Colonic mucosa (tissue), 4 donors: ENCODE measurements around the gene AGRN. TPM values are rescaled to one million over a fixed set of nuclear protein-coding genes. Genes with fewer than 3 reads are reported as not detected.
"Not testable (repeated sequence)": the region's sequence is repeated elsewhere in the genome, so short reads cannot be mapped to it uniquely, and the experiment has no call there.

Experiments
- DNase-seq: peaks from one replicate; pipeline ENCODE4 v3.0.0-alpha.2; 2020
- H3K27ac ChIP-seq: fragments of 200-600 bp; one replicate; pipeline ENCODE4 v1.8.0; 2021
- H3K27me3 ChIP-seq: fragments of 200-600 bp; one replicate; pipeline ENCODE4 v1.8.0; 2021
- H3K36me3 ChIP-seq: fragments of 200-600 bp; one replicate; pipeline ENCODE4 v1.8.0; 2021
- H3K4me1 ChIP-seq: fragments of 200-600 bp; one replicate; pipeline ENCODE4 v1.8.0; 2021; ENCODE audit warnings: mild to moderate bottlenecking
- H3K4me3 ChIP-seq: fragments of 200-600 bp; one replicate; pipeline ENCODE4 v1.8.0; 2021
- H3K9ac ChIP-seq, 2 donors: one replicate each; pipeline ENCODE4 v1.7.0; 2013; ENCODE audit warnings: control low read depth in 2 of 2, low read depth in 2 of 2, low read length in 2 of 2
- H3K9me3 ChIP-seq: fragments of 200-600 bp; one replicate; pipeline ENCODE4 v1.8.0; 2021
- intact Hi-C: fragments of 100-400 bp; cut with DNase I; formaldehyde crosslinking; loops from one replicate; pipeline ENCODE4 v1.14.1; 2022
- total RNA-seq, 2 donors: library from RNA; stranded (reverse); fragmentation: NEBNext Ultra II Directional in 1 of 2; extraction: Animal tissue kit (Norgen Biotek cat#: 25700) in 1 of 2; gene quantifications; one replicate each; pipeline ENCODE4 v1.2.1, GENCODE V29; 2021
- TF ChIP-seq, protein P1 (sequence below): fragments of 200-600 bp; IDR thresholded peaks from one replicate; pipeline ENCODE4 v1.8.0; 2022; ENCODE audit warnings: antibody characterized with exemption, mild to moderate bottlenecking
- donor health status: healthy.
- donor health status: DM: no; HTN: no; CAD: no.
- donor health status: DM: no; HTN: no; CAD: no.

Gene AGRN
- total RNA-seq, 2 donors from 2014 or later = 68.1 to 106 TPM

DNA sequence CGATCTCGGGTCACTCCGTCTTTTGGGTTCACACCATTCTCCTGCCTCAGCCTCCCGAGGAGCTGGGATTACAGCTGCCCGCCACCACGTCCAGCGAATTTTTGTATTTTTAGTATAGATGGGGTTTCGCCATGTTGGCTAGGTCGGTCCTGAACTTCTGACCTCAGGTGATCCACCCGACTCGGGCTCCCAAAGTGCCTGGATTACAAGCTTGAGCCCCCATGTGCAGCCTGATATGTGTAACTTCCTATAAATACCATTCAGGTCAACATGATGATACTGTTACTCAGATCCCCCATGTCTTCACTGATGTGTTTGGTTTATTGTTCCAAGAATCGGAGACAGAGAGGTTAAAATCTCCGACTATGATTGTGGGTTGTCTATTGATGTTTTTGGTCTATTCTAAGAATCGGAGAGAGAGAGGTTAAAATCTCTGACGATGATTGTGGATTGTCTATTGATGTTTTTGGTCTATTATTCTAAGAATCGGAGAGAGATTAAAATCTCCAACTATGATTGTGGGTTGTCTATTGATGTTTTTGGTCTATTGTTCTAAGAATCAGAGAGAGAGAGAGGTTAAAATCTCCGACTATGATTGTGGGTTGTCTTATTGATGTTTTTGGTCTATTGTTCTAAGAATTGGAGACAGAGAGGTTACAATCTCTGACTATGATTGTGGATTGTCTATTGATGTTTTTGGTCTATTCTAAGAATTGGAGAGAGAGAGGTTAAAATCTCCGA, 78.9 kb downstream of the AGRN start:
- H3K4me1 ChIP-seq = no peaks in the 10 kb centered on the region

DNA sequence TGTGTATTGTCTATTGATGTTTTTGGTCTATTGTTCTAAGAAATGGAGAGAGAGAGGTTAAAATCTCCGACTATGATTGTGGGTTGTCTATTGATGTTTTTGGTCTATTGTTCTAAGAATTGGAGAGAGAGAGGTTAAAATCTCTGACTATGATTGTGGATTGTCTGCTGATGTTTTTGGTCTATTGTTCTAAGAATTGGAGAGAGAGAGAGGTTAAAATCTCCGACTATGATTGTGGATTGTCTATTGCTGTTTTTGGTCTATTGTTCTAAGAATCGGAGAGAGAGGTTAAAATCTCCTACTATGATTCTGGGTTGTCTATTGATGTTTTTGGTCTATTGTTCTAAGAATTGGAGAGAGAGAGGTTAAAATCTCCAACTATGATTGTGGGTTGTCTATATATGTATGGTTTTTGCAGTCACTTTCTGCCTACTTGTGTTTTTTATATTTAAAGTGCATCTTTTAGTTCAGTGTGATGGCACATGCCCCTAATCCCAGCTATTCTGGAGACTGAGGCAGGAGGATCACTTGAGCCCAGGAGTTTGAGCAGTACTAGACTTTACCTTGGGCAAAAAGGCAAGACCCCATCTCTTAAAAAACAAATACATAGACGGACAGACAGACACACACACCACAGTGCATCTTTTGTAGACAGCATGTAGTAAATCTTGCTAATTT, 79.7 kb downstream of the AGRN start:
- H3K9ac ChIP-seq = no peak overlapping the region
- H3K4me3 ChIP-seq = no peak overlapping the region
- H3K4me1 ChIP-seq = no peaks in the 10 kb centered on the region
- intact Hi-C loops = no loop called here
- no peaks in the 10 kb centered on the region for H3K9me3 ChIP-seq
- no peaks in the 10 kb centered on the region for H3K36me3 ChIP-seq
- no peak overlapping the region for H3K27ac ChIP-seq
- no peak for DNase-seq
- TF ChIP-seq, protein P1, sequence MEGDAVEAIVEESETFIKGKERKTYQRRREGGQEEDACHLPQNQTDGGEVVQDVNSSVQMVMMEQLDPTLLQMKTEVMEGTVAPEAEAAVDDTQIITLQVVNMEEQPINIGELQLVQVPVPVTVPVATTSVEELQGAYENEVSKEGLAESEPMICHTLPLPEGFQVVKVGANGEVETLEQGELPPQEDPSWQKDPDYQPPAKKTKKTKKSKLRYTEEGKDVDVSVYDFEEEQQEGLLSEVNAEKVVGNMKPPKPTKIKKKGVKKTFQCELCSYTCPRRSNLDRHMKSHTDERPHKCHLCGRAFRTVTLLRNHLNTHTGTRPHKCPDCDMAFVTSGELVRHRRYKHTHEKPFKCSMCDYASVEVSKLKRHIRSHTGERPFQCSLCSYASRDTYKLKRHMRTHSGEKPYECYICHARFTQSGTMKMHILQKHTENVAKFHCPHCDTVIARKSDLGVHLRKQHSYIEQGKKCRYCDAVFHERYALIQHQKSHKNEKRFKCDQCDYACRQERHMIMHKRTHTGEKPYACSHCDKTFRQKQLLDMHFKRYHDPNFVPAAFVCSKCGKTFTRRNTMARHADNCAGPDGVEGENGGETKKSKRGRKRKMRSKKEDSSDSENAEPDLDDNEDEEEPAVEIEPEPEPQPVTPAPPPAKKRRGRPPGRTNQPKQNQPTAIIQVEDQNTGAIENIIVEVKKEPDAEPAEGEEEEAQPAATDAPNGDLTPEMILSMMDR = no peak
- no peaks in the 10 kb centered on the region for H3K27me3 ChIP-seq

More for the DNA sequence above, 78.9 kb downstream of the AGRN start:
- Histone ChIP-seq H3K36me3 (no peaks in the 10 kb centered on the region), H3K27me3 (no peaks in the 10 kb centered on the region), H3K27ac (no peak overlapping the region), H3K9me3 (no peaks in the 10 kb centered on the region), H3K9ac (no peak overlapping the region), H3K4me3 (no peak overlapping the region)
- intact Hi-C loops = no loop called here
- TF ChIP-seq, protein P1 = no peak
- no peak for DNase-seq

DNA sequence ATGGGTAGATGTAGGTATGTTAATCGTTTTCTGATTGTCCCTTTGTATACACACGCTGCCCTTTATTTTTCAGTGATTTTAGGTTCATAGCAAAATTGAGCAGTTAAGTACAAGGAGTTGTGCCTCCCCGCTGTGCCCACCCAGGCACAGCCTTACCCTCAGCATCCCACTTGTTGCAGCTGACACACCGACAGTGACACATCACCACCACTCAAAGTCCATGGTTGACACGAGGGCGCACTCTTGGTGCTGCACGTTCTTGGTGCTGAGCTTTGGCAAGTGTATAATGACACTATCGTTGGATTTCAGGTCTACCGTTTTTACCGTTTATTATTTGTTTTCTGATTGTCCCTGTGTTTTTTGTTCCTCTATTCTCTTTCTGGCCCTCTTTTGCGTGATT, 80.4 kb downstream of the AGRN start:
- Histone ChIP-seq H3K27me3 (no peaks in the 10 kb centered on the region), H3K36me3 (no peaks in the 10 kb centered on the region), H3K9me3 (no peaks in the 10 kb centered on the region), H3K4me1 (no peaks in the 10 kb centered on the region), H3K9ac (no peak overlapping the region), H3K27ac (no peak overlapping the region), H3K4me3 (no peak overlapping the region)
- TF ChIP-seq, protein P1 = no peak
- intact Hi-C loops = no loop called here
- no peak for DNase-seq

DNA sequence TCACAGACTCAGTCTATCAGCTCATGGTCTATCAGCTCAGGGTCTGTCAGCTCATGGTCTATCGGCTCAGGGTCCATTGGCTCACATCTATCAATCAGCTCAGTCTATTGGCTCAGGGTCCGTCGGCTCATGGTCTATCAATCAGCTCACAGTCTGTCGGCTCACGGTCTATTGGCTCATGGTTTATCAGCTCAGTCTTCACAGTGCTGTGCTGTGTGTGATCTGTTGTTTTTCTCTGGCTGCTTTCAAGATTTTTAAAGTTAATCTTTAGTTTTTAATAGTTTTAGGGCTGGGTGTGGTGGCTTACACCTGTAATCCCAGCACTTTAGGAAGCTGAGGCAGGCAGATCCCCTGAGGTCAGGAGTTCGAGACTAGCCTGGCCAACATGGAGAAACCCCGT, 81.6 kb downstream of the AGRN start:
- intact Hi-C loops = no loop called here

DNA sequence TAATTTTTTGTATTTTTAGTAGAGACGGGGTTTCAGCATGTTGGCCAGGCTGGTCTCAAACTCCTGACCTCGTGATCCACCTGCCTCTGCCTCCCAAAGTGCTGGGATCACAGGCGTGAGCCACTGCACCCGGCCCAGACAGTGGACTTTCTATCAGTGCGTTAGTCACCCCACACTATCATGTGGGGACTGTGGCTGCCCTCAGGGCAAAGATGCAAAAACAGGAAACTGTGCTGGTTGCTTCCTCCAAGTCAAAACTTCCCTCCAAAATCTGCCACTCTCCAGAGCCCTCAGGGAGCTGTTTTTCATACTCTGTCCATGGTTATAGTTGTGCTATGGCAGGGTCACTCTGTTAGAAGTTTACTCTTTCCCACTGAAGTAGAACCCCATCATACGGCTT, 84.2 kb downstream of the AGRN start:
- H3K27ac ChIP-seq, H3K4me3 ChIP-seq, DNase-seq, intact Hi-C loops, H3K9me3 ChIP-seq, H3K36me3 ChIP-seq, H3K4me1 ChIP-seq, H3K27me3 ChIP-seq, H3K9ac ChIP-seq: not testable (repeated sequence)

More for the DNA sequence above, 81.6 kb downstream of the AGRN start:
- Histone ChIP-seq H3K27me3 (no peaks in the 10 kb centered on the region), H3K4me1 (no peaks in the 10 kb centered on the region), H3K9ac (no peak overlapping the region), H3K27ac (no peak overlapping the region), H3K36me3 (no peaks in the 10 kb centered on the region), H3K9me3 (no peaks in the 10 kb centered on the region), H3K4me3 (no peak overlapping the region)
- TF ChIP-seq, protein P1 = no peak
- DNase-seq = no peak

Other genes starting within 250 kb of the AGRN start
- gene SAMD11, start 96.2 kb upstream of the AGRN start, total RNA-seq = 1 to 10 TPM; 3.0 to 4.2 TPM
- gene NOC2L, start 60.9 kb upstream of the AGRN start, total RNA-seq = 100 to 1,000 TPM in 1 of 2 donors, 10 to 100 TPM in 1; 46.9 to 127 TPM
- 10 to 100 TPM in 1 of 2 donors, 1 to 10 TPM in 1; 9.9 to 16.7 TPM for gene KLHL17, start 59.5 kb upstream of the AGRN start, total RNA-seq
- gene PLEKHN1, start 53.6 kb upstream of the AGRN start, total RNA-seq = under 1 TPM; 0.61 to 0.64 TPM
- gene PERM1, start 38.0 kb upstream of the AGRN start, total RNA-seq = not detected
- gene HES4, start 20.0 kb upstream of the AGRN start, total RNA-seq = 10 to 100 TPM; 30.5 to 47.3 TPM
- gene ISG15, start 6.6 kb upstream of the AGRN start, total RNA-seq = 10 to 100 TPM; 21.9 to 25.2 TPM
- 1 to 10 TPM; 5.1 to 5.7 TPM for gene RNF223, start 54.2 kb downstream of the AGRN start, total RNA-seq
- gene C1orf159, start 96.0 kb downstream of the AGRN start, total RNA-seq = 10 to 100 TPM; 18.9 to 36.0 TPM
- 1 to 10 TPM in 1 of 2 donors, under 1 TPM in 1; 0.64 to 2.3 TPM for gene TTLL10, start 153.8 kb downstream of the AGRN start, total RNA-seq
- gene TNFRSF18, start 186.5 kb downstream of the AGRN start, total RNA-seq = 1 to 10 TPM in 1 of 2 donors, under 1 TPM in 1; 0.61 to 1.7 TPM
- 1 to 10 TPM; 1.2 to 2.3 TPM for gene TNFRSF4, start 194.0 kb downstream of the AGRN start, total RNA-seq
- gene SDF4, start 211.9 kb downstream of the AGRN start, total RNA-seq = 100 to 1,000 TPM; 202 to 325 TPM
- gene B3GALT6, start 212.1 kb downstream of the AGRN start, total RNA-seq = 10 to 100 TPM in 1 of 2 donors, 1 to 10 TPM in 1; 8.0 to 12.0 TPM
- 10 to 100 TPM; 21.3 to 34.2 TPM for gene C1QTNF12, start 226.6 kb downstream of the AGRN start, total RNA-seq